ENCODE measurements around the gene FLVCR2. TPM values are rescaled to one million over a fixed set of nuclear protein-coding genes. Genes with fewer than 3 reads are reported as not detected.

Gene FLVCR2
- total RNA-seq, 1 experiment from 2014 or later, result 13.4 TPM

DNA sequence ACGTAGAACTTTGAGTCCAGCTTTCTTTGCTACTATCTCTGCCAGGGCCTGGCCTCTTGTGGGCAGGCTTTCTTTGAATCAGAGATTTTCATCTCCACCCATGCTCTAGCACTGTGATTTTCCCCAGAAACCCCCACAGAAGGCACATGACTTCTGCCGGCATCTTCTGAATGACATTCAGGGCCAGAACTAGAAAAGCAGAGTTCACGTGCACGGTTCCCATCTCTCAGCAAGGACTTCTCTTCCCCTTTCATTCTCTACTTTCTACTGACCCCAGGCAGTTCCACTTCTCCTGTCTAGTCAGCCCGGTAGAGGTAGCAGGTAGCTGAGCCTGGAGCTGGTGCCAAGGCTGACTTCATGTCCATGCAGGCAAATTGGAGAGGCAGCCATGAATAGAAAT, 29.3 kb upstream of the FLVCR2 start:
- no TSS peak for BruUV-seq (replicated peaks)
- H3K4me3 ChIP-seq (ENCODE audit: low read depth, low read length), result no peak overlapping the region
- H3K4me1 Mint-ChIP-seq (ENCODE audit: low read depth, unreplicated experiment), result peaks cover 18% of the 10 kb centered on the region
- CTCF ChIA-PET, result interaction anchor here (0.5 to 1.3 kb wide), 2 partner anchors 11 to 16 kb away, joined by 3 read pairs; no protein-coding TSS in a partner anchor
- TF ChIP-seq CTCF (IDR thresholded peaks at IDR 0.05; ENCODE audit: insufficient read depth in 1 of 2, low read depth in 1 of 2, low read length in 1 of 2, severe bottlenecking in 1 of 2, unreplicated experiment in 1 of 2), result no peak
- H3K36me3 ChIP-seq (ENCODE audit: control insufficient read depth, insufficient read depth, low read length), result no peaks in the 10 kb centered on the region
- DNase-seq, result no peak
- H3K27ac Mint-ChIP-seq (ENCODE audit: unreplicated experiment), result no peak overlapping the region
- H3K4me3 Mint-ChIP-seq (ENCODE audit: unreplicated experiment), result no peak overlapping the region
- H3K4me1 ChIP-seq, result peaks cover 24% of the 10 kb centered on the region
- H3K9me3 Mint-ChIP-seq (ENCODE audit: unreplicated experiment), result peaks cover 14% of the 10 kb centered on the region
- no peaks in the 10 kb centered on the region for H3K27me3 ChIP-seq (replicated peaks; ENCODE audit: control insufficient read depth, insufficient read depth, low read length)
- POLR2A ChIA-PET, result no interaction called here
- intact Hi-C loops (cut with micrococcal nuclease; ENCODE audit: unreplicated experiment), result no loop called here
- H3K36me3 Mint-ChIP-seq (ENCODE audit: insufficient read depth, unreplicated experiment), result peaks cover under 1% of the 10 kb centered on the region
- H3K9me3 ChIP-seq, result no peaks in the 10 kb centered on the region
- H3K27me3 Mint-ChIP-seq (ENCODE audit: insufficient read depth, unreplicated experiment), result no peaks in the 10 kb centered on the region

DNA sequence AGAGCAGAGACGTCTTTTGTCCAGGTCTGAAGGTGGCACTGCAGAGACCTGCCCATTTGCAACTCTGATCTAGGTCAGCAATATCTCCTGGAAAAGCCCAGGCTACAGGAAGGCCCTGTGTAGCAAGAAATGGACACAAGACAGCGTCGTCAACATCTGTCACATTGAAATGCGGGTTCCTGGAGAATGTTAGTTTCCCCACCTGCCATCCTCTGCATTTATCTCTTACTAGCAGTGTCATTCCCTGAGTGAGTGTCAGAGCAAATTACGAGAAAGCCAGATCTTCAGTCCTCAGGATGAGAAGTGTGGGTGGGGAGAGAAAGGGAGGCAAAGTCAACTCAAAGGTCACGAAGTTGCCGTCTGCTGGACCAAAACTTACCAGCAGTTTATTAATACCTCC, 27.4 kb upstream of the FLVCR2 start:
- no peaks in the 10 kb centered on the region for H3K36me3 ChIP-seq (ENCODE audit: control insufficient read depth, insufficient read depth, low read length)
- TF ChIP-seq CTCF (IDR thresholded peaks at IDR 0.05; ENCODE audit: insufficient read depth in 1 of 2, low read depth in 1 of 2, low read length in 1 of 2, severe bottlenecking in 1 of 2, unreplicated experiment in 1 of 2), result no peak
- Mint-ChIP-seq H3K4me3 (ENCODE audit: unreplicated experiment) (no peak overlapping the region), H3K36me3 (ENCODE audit: insufficient read depth, unreplicated experiment) (peaks cover 6% of the 10 kb centered on the region), H3K27me3 (ENCODE audit: insufficient read depth, unreplicated experiment) (no peaks in the 10 kb centered on the region), H3K4me1 (ENCODE audit: low read depth, unreplicated experiment) (peaks cover 35% of the 10 kb centered on the region), H3K9me3 (ENCODE audit: unreplicated experiment) (peaks cover 32% of the 10 kb centered on the region), H3K27ac (ENCODE audit: unreplicated experiment) (no peak overlapping the region)
- CTCF ChIA-PET, result interaction anchor here (1.9 kb wide), 1 partner anchor 10 kb away, joined by 9 read pairs; no protein-coding TSS in a partner anchor
- no peak overlapping the region for H3K4me3 ChIP-seq (ENCODE audit: low read depth, low read length)
- DNase-seq, result no peak
- peaks cover 42% of the 10 kb centered on the region for H3K4me1 ChIP-seq
- POLR2A ChIA-PET, result no interaction called here
- BruUV-seq (replicated peaks), result no TSS peak
- intact Hi-C loops (cut with micrococcal nuclease; ENCODE audit: unreplicated experiment), result no loop called here
- H3K9me3 ChIP-seq, result no peaks in the 10 kb centered on the region
- H3K27me3 ChIP-seq (replicated peaks; ENCODE audit: control insufficient read depth, insufficient read depth, low read length), result no peaks in the 10 kb centered on the region

DNA sequence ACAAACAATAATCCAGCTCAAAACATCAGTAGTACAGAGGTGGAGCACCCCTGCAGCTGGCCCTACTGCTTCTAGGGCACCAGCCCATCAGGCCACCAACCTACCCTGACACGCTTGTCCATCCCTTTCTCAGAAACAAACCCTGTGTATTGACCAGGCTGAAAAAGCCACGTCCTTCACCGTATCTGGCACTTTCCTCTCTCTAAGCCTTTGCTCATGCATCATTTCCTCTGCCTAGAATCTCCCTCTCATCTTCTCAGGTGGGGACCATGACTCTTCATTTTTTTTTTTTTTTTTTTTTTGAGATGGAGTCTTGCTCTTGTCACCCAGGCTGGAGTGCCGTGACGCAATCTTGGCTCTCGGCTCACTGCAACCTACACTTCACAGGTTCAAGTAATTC, 25.3 kb upstream of the FLVCR2 start:
- Mint-ChIP-seq H3K36me3 (ENCODE audit: insufficient read depth, unreplicated experiment) (peaks cover 6% of the 10 kb centered on the region), H3K9me3 (ENCODE audit: unreplicated experiment) (peaks cover 41% of the 10 kb centered on the region), H3K4me3 (ENCODE audit: unreplicated experiment) (no peak overlapping the region), H3K4me1 (ENCODE audit: low read depth, unreplicated experiment) (peaks cover 41% of the 10 kb centered on the region), H3K27me3 (ENCODE audit: insufficient read depth, unreplicated experiment) (no peaks in the 10 kb centered on the region), H3K27ac (ENCODE audit: unreplicated experiment) (no peak overlapping the region)
- DNase-seq, result no peak
- CTCF ChIA-PET, result interaction anchor here (1.7 to 1.9 kb wide), 2 partner anchors 8 to 32 kb away, joined by 8 to 9 read pairs; no protein-coding TSS in a partner anchor
- H3K9me3 ChIP-seq, result no peaks in the 10 kb centered on the region
- intact Hi-C loops (cut with micrococcal nuclease; ENCODE audit: unreplicated experiment), result no loop called here
- H3K27me3 ChIP-seq (replicated peaks; ENCODE audit: control insufficient read depth, insufficient read depth, low read length), result no peaks in the 10 kb centered on the region
- no peaks in the 10 kb centered on the region for H3K36me3 ChIP-seq (ENCODE audit: control insufficient read depth, insufficient read depth, low read length)
- POLR2A ChIA-PET, result no interaction called here
- no peak for TF ChIP-seq CTCF (IDR thresholded peaks at IDR 0.05; ENCODE audit: insufficient read depth in 1 of 2, low read depth in 1 of 2, low read length in 1 of 2, severe bottlenecking in 1 of 2, unreplicated experiment in 1 of 2)
- no peak overlapping the region for H3K4me3 ChIP-seq (ENCODE audit: low read depth, low read length)
- H3K4me1 ChIP-seq, result peaks cover 45% of the 10 kb centered on the region
- BruUV-seq (replicated peaks), result no TSS peak
